NCI-H1417 treated with DMSO at 0.1 percent for 48 hours (cell line): ENCODE data around the gene DNAJC5.
A peak's percentile ranks its signal among the peaks of the same experiment; 100 is the strongest.
"Not testable (repeated sequence)": the region's sequence is repeated elsewhere in the genome, so short reads cannot be mapped to it uniquely, and the experiment has no call there.

Experiments
- DNase-seq: peaks from one replicate; lab custom pipeline; 2025; lab: John Stamatoyannopoulos, UW

The DNAJC5 gene

GRCh38 chr20:63955281-63955826 lies 60.4 kb downstream of the DNAJC5 start:
- no peak for DNase-seq

GRCh38 chr20:63955827-63956663 lies 61.1 kb downstream of the DNAJC5 start, which contains the start of gene UCKL1:
Gene UCKL1, minus strand, starts transcription at chr20:63956416. Its CDS starts 44 bp downstream, at chr20:63956372.
- DNase-seq, result no peak

- DNase-seq, result no peak
Observed at GRCh38 chr20:63956664-63957003, 61.7 kb downstream of the DNAJC5 start.

GRCh38 chr20:63957004-63957689 lies 62.2 kb downstream of the DNAJC5 start:
- peak; percentile 35 for DNase-seq

- no peak for DNase-seq
Observed at GRCh38 chr20:63957690-63958441, 62.9 kb downstream of the DNAJC5 start.

GRCh38 chr20:63958471-63958870 lies 63.5 kb downstream of the DNAJC5 start:
- no peak for DNase-seq

GRCh38 chr20:63958964-63959698 lies 64.2 kb downstream of the DNAJC5 start:
- DNase-seq, result no peak

- DNase-seq, result no peak
Observed at GRCh38 chr20:63959699-63960075, 64.8 kb downstream of the DNAJC5 start.

GRCh38 chr20:63960654-63961621 lies 66.0 kb downstream of the DNAJC5 start:
- not testable (repeated sequence) for DNase-seq

- no peak for DNase-seq
Observed at GRCh38 chr20:63961664-63962425, 66.9 kb downstream of the DNAJC5 start.

- no peak for DNase-seq
Observed at GRCh38 chr20:63962426-63963347, 67.8 kb downstream of the DNAJC5 start.

GRCh38 chr20:63963348-63963741 lies 68.4 kb downstream of the DNAJC5 start:
- no peak for DNase-seq

- DNase-seq, result no peak
Observed at GRCh38 chr20:63963784-63964301, 68.9 kb downstream of the DNAJC5 start.

- DNase-seq, result no peak
Observed at GRCh38 chr20:63964412-63964811, 69.5 kb downstream of the DNAJC5 start.

GRCh38 chr20:63966172-63966943 lies 71.4 kb downstream of the DNAJC5 start:
- no peak for DNase-seq

- no peak for DNase-seq
Observed at GRCh38 chr20:63966944-63967322, 72.0 kb downstream of the DNAJC5 start.

- DNase-seq, result no peak
Observed at GRCh38 chr20:63967330-63968135, 72.6 kb downstream of the DNAJC5 start.
